MM.1S (cell line): ENCODE data around the gene OSBPL2.

Source experiments
- DNase-seq: peaks from one replicate; pipeline ENCODE4 v3.0.0-alpha.2; 2015
- H2AFZ ChIP-seq: fragments of 300-600 bp; sonication (generic); 2 replicates; pipeline ENCODE4 v1.6.0; 2016; ENCODE audit warnings: antibody characterized with exemption, low read length
- H3F3A ChIP-seq: fragments of 300-600 bp; sonication (generic); 2 replicates; pipeline ENCODE4 v1.6.1; 2016; ENCODE audit warnings: mild to moderate bottlenecking, antibody characterized with exemption, low read length, moderate library complexity, mixed read lengths; ENCODE audit not compliant: insufficient read depth
- H3K27ac ChIP-seq: fragments of 300-600 bp; sonication (generic); 2 replicates; pipeline ENCODE4 v1.5.1; 2016; ENCODE audit warnings: mild to moderate bottlenecking, low read length
- H3K27me3 ChIP-seq: fragments of 300-600 bp; sonication (generic); replicated peaks from 2 replicates; pipeline ENCODE4 v1.6.0; 2016; ENCODE audit warnings: low read length; ENCODE audit not compliant: insufficient read depth
- H3K36me3 ChIP-seq: fragments of 300-600 bp; sonication (generic); replicated peaks from 2 replicates; pipeline ENCODE4 v1.6.1; 2016; ENCODE audit warnings: mild to moderate bottlenecking, low read length, mixed read lengths; ENCODE audit not compliant: insufficient read depth
- H3K4me1 ChIP-seq: fragments of 300-600 bp; sonication (generic); 2 replicates; pipeline ENCODE4 v1.6.1; 2016; ENCODE audit warnings: low read length, mixed read lengths
- H3K4me2 ChIP-seq: fragments of 300-600 bp; sonication (generic); 2 replicates; pipeline ENCODE4 v1.6.0; 2016; ENCODE audit warnings: low read depth, low read length
- H3K4me3 ChIP-seq: fragments of 300-600 bp; sonication (generic); 2 replicates; pipeline ENCODE4 v1.5.1; 2016; ENCODE audit warnings: low read length, mixed read lengths
- H3K79me2 ChIP-seq: fragments of 300-600 bp; sonication (generic); 2 replicates; pipeline ENCODE4 v1.6.1; 2016; ENCODE audit warnings: mixed run types, low read length, mixed read lengths
- H3K9ac ChIP-seq: fragments of 300-600 bp; sonication (generic); 2 replicates; pipeline ENCODE4 v1.6.1; 2016; ENCODE audit warnings: low read length, mixed read lengths
- H3K9me2 ChIP-seq: fragments of 300-600 bp; sonication (generic); replicated peaks from 2 replicates; pipeline ENCODE4 v1.6.1; 2016; ENCODE audit warnings: mild to moderate bottlenecking, low read length, mixed read lengths; ENCODE audit not compliant: insufficient read depth
- H3K9me3 ChIP-seq: fragments of 300-600 bp; sonication (generic); replicated peaks from 2 replicates; pipeline ENCODE4 v1.6.1; 2016; ENCODE audit warnings: mild to moderate bottlenecking, low read length, mixed read lengths; ENCODE audit not compliant: insufficient read depth
- H4K20me1 ChIP-seq: fragments of 300-600 bp; sonication (generic); 2 replicates; pipeline ENCODE4 v1.6.1; 2016; ENCODE audit warnings: mild to moderate bottlenecking, low read length, moderate library complexity, mixed read lengths; ENCODE audit not compliant: insufficient read depth
- CTCF ChIP-seq: fragments of 300-600 bp; sonication (generic); IDR thresholded peaks from 2 replicates; pipeline ENCODE4 v1.5.1; 2016; ENCODE audit warnings: antibody characterized with exemption, low read length, mixed read lengths
- EZH2 ChIP-seq: fragments of 300-600 bp; sonication (generic); optimal IDR thresholded peaks from 2 replicates; pipeline ENCODE3; 2017; ENCODE audit warnings: low read depth, mild to moderate bottlenecking, antibody characterized with exemption, low read length, mixed read lengths
- EZH2phosphoT487 ChIP-seq: fragments of 300-600 bp; sonication (generic); IDR thresholded peaks from 2 replicates; pipeline ENCODE4 v1.6.1; 2018; ENCODE audit warnings: antibody characterized with exemption, low read length

The OSBPL2 gene

GRCh38 chr20:62308102-62308822 is 69.9 kb downstream of the OSBPL2 start:
- H3K9ac ChIP-seq = no peak overlapping the region
- H3F3A ChIP-seq = peaks cover 8% of the 10 kb centered on the region; the same call in 1 of the 2 replicates
- no peak for DNase-seq
- no peak overlapping the region for H3K27ac ChIP-seq
- H4K20me1 ChIP-seq = peaks cover 30% of the 10 kb centered on the region
- H3K36me3 ChIP-seq = peaks cover 15% of the 10 kb centered on the region
- no peak for TF ChIP-seq EZH2
- no peak for TF ChIP-seq CTCF
- no peak for TF ChIP-seq EZH2phosphoT487
- no peak overlapping the region for H3K4me3 ChIP-seq
- peaks cover 9% of the 10 kb centered on the region for H3K4me1 ChIP-seq
- no peaks in the 10 kb centered on the region for H3K27me3 ChIP-seq
- H3K79me2 ChIP-seq = peaks cover 47% of the 10 kb centered on the region
- no peaks in the 10 kb centered on the region for H3K9me3 ChIP-seq
- H3K4me2 ChIP-seq = no peak overlapping the region
- H2AFZ ChIP-seq = no peak overlapping the region
- H3K9me2 ChIP-seq = no peaks in the 10 kb centered on the region

- no peak for DNase-seq
- no peak overlapping the region for H3K27ac ChIP-seq
- peaks cover 15% of the 10 kb centered on the region for H3K36me3 ChIP-seq
- H3F3A ChIP-seq = peaks cover 8% of the 10 kb centered on the region; the same call in 1 of the 2 replicates
- H3K27me3 ChIP-seq = no peaks in the 10 kb centered on the region
- H2AFZ ChIP-seq = no peak overlapping the region
- no peak overlapping the region for H3K9ac ChIP-seq
- peaks cover 9% of the 10 kb centered on the region for H3K4me1 ChIP-seq
- TF ChIP-seq EZH2phosphoT487 (no peak), EZH2 (no peak), CTCF (no peak)
- H3K9me3 ChIP-seq = no peaks in the 10 kb centered on the region
- peaks cover 19% of the 10 kb centered on the region for H4K20me1 ChIP-seq
- no peak overlapping the region for H3K4me2 ChIP-seq
- H3K4me3 ChIP-seq = no peak overlapping the region
- peaks cover 36% of the 10 kb centered on the region for H3K79me2 ChIP-seq
- no peaks in the 10 kb centered on the region for H3K9me2 ChIP-seq
Measured at GRCh38 chr20:62309198-62309944, 71.0 kb downstream of the OSBPL2 start.

GRCh38 chr20:62309947-62310756 is 71.8 kb downstream of the OSBPL2 start:
- Histone ChIP-seq H3K4me1 (peaks cover 2% of the 10 kb centered on the region; the same call in 1 of the 2 replicates), H3F3A (peaks cover 8% of the 10 kb centered on the region; the same call in 1 of the 2 replicates), H3K4me3 (no peak overlapping the region), H3K27me3 (no peaks in the 10 kb centered on the region), H3K9me3 (no peaks in the 10 kb centered on the region), H2AFZ (no peak overlapping the region), H3K9ac (no peak overlapping the region), H3K36me3 (peaks cover 14% of the 10 kb centered on the region), H3K4me2 (no peak overlapping the region), H3K27ac (no peak overlapping the region), H3K9me2 (no peaks in the 10 kb centered on the region), H4K20me1 (peaks cover 12% of the 10 kb centered on the region), H3K79me2 (peaks cover 28% of the 10 kb centered on the region)
- no peak for DNase-seq
- TF ChIP-seq EZH2 (no peak), EZH2phosphoT487 (no peak), CTCF (no peak)
